CD4-positive, alpha-beta T cell treated with Interleukin-6 at 100 ng/mL for 8 hours (primary cell): Measurements from ENCODE around the gene PEX7.
A peak's percentile ranks its signal among the peaks of the same experiment; 100 is the strongest.
"Not testable (repeated sequence)": the region's sequence is repeated elsewhere in the genome, so short reads cannot be mapped to it uniquely, and the experiment has no call there.

Experiments
- DNase-seq: peaks from one replicate; pipeline ENCODE4 v3.0.0-alpha.2; 2020; ENCODE audit warnings: mixed read lengths, low spot score

The PEX7 gene

DNA sequence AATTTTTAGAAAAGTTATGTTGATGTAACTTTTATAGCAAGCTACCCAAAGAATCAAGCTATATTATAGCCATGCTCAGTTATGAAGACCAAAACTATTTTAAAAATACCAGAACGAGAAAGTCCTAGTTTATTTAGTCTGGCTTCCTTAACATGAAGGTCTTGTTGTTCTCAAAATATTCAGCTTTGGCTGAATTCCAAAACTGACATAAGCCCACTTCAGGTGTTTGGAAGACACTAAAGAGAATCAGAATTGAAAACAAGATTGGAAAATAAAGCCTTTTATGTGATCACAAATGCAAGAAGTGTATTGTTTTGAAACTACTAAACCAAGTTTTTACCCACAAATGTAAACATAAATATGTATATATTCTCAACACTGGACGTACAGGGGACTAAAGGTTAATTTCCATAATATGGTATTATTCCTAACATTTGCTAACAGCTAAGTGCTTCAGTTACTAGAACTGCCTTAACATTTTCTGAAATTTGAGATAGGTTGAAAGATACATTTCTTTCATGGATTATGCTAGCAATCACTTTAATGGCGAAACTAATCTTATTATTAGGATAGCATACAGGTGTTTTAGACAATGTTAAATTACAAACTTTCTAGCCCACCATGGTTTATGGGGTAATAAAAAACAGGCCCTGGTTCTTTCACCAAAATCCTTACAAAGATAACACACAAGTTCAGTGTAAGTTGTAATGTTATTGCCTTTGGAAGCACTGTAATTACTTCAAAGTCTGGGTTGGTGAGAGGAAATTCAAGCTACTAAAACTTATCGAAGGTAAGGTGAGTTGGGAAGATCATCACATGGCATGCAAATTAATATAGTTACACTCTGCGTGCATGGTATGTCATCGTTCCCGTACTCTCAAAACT is 31.7 kb upstream of the PEX7 start:
- no peak for DNase-seq

DNA sequence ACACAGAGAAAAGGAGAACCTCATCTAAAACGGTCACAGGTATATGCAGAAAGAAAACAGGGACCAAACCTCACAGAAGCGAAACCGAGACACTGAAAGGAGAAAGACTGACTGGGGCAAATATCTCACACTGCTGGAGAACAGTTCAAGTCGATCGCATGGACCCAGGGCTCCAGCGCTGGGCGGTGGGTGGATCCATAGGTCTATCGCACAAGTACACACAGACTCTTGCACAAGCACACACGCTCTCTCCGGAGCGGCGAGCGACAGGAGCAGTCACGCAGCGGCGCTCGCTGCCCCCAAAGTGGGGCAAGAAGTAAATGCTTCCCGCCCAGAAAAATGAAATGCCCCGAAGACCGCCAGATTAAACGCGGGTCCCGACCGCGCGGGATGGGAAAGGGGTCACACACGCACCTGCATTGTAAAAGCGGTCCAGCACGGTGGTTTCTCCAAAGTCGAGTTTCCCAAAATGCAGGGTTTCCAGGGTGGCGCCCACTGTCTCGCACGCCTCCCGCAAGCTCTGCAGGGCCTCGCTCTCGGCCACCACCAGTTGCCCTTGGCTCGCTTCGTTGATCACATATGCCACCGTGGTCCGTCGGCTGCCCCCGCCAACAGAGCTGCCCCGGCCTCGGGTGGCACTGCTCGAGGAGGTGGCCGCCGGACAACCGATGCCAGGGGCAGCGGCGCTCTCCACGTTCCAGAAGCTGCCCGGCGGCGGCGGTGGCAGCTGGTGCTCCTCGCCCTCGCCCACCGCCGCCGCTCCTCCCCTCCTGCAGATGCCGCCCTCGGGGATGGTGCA is 30.9 kb upstream of the PEX7 start:
- peak; percentile 45 for DNase-seq

DNA sequence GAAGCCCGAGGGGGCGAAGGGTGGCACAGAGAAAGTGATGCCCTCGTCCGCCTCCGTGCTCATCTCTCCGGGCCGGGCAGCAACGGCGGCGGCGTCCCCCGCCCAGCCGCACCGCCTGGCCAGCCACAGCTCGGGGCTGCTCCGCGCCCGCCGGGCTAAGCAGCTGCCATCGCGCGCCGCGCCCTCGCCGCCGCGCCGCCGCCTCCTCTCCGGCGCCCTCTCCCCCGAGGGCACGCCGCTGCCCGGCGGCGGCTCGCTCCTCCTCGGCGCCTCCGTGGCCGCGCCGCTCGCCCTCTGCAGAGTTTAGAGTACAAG is 30.3 kb upstream of the PEX7 start:
- peak; percentile 31 for DNase-seq

- peak; percentile 94 for DNase-seq
Observed at GRCh38 chr6:136792410-136793262, 29.8 kb upstream of the PEX7 start, which contains the start of gene MAP3K5. Gene MAP3K5 (minus strand): TSS chr6:136792477. CDS start chr6:136792157, 320 bp downstream.

- no peak for DNase-seq
Observed at GRCh38 chr6:136793363-136793762, 29.0 kb upstream of the PEX7 start.

DNA sequence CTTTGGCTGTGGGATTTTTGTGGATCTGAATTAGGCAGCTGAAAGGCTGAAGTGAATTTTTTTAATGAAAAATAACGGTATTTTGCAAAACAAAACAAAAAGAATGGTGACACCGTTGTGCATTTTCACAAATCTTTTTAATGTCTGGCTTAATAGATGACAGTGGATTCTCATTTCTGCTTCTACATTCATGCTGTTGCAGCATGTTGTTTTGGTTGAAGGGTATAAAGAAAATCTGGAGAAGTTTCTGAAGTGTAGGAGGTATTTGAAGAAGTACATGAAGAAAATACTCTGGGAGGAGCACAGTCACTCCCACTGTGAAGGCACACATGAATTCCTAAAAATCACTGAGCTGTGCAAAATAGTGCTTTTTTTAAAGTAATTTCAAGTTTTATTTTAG is 27.0 kb upstream of the PEX7 start:
- DNase-seq, result no peak

- DNase-seq, result no peak
Observed at GRCh38 chr6:136795996-136796395, 26.4 kb upstream of the PEX7 start.

DNA sequence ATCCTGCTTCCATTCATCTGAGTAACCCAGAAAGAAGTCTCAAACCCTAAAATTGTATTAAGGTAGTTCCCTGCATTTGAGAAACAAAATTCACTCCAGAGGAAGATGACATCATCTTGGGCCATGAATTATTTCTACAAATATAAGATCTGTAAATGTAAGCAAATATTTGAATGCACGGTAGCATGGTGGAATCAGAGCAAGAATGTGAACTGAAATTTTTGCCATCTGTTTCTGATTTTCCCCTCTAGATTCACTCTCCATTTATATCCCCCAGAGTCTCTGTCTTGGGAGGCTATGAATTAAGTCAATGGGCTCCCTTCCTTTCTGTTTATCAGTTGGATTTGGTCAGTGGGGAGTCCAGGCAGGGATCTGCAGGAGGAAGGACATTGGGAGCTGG is 24.3 kb upstream of the PEX7 start:
- no peak for DNase-seq

- DNase-seq, result no peak
Observed at GRCh38 chr6:136801581-136801980, 20.8 kb upstream of the PEX7 start.

DNA sequence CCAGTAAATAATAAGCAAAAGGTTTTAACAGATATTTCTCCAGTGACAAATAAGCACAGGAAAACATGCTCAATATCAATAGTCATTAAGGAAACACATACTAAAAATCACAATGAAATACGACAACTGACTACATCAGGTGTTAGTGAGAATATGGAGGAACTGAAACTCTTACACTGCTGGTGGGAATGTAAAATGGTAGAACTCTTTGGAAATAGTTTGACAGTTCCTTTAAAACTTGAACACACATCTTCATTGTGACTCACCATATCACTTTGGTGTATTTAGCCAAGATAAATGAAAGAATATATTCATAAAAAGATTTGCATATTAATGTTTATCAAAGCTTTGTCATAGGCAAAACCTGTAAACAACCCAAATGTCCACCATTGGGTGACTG is 18.8 kb upstream of the PEX7 start:
- no peak for DNase-seq

DNA sequence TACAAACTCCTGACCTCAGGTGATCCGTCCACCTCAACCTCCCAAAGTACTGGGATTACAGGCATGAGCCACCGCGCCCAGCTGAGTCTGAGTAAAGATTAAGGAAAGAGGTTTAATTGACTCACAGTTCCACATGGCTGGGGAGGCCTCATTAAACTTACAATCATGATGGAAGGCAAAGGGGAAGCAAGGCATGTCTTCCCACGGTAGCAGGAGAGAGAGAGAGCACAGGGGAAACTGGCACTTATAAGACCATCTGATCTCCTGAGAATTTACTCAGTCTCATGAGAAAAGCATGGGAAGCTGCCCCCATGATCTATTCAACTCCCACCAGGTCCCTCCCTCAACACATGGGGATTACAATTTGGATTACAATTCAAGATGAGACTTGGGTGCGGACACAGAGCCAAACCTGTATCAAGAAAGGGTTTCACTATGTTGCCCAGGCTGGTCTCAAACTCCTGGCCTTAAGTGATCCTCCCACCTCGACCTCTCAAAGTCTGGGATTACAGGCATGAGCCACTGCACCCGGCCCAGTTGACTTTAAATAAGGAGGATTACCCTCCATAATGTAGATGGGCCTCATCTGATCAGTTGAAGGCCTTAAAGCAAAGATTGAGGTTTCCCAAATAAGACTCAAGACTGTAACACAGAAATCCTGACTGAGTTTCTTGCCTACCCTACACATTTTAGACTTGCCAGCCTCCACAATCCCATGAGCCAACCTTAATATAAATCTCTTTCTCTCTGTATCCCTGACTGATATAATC is 13.1 kb upstream of the PEX7 start:
- DNase-seq, result no peak

DNA sequence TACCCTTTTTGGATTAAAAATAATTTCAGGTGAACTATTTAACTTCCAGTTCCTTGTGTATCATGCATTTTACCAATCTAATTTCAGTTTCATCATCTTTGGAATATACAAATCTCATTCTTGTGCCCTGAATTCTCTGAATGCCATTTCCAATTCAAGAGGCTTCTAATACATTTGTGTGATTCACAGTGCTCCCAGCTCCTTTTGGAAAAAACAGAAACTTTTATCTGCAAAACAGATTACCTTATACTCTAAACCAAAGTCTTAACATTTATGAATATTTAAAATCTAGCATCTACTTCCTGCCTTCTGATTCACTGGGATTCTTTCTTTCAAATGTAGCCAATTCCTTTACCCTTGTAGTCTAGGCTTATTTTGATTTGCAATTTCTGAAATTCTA is 11.1 kb upstream of the PEX7 start:
- DNase-seq, result no peak

- no peak for DNase-seq
Observed at GRCh38 chr6:136812174-136812573, 10.2 kb upstream of the PEX7 start.

DNA sequence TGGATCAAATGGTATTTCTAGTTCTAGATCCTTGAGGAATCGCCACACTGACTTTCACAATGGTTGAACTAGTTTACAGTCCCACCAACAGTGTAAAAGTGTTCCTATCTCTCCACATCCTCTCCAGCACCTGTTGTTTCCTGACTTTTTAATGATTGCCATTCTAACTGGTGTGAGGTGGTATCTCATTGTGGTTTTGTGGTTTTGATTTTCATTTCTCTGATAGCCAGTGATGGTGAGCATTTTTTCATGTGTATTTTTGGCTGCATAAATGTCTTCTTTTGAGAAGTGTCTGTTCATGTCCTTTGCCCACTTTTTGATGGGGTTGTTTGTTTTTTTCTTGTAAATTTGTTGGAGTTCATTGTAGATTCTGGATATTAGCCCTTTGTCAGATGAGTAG is 6.8 kb upstream of the PEX7 start:
- not testable (repeated sequence) for DNase-seq

DNA sequence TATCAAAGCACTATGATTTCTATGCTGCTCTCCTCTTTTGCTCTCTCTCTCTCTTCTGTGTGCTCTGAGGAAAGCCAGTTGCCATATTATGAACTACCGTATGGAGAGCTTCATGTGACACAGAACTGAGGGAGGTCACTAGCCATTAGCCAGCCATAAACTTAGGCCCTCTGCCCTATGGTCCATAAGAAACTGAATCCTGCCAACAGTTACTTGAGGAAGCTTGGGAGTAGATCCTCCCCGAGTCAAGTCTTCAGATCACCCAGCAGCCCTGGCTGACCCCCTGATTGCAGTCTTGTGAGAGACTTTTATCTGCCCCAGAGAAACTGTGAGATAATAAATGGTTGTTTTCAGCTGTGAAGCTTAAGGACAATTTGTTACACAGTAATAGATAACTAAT is 5.7 kb upstream of the PEX7 start:
- DNase-seq, result no peak

- DNase-seq, result no peak
Observed at GRCh38 chr6:136820561-136820960, 1.8 kb upstream of the PEX7 start.

DNA sequence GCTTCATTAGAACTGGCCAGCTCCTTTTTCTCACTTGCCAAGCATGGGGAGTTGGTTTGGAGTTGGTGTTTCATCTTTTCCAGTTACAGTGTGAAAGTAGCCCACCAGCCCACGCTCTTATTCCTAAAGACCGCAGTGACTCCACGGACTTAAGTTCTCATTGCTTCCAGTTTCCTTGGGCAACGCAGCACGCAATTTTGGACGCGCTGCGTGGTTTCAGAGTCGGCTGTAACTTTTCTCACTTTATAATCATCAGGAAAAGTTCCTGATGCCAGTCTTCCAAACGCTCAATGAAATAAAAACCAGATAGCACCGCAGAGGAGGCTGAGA is 381 bp upstream of the PEX7 start:
- DNase-seq, result peak; percentile 5

- no peak for DNase-seq
Observed at GRCh38 chr6:136823128-136823660, 802 bp downstream of the PEX7 start.

DNA sequence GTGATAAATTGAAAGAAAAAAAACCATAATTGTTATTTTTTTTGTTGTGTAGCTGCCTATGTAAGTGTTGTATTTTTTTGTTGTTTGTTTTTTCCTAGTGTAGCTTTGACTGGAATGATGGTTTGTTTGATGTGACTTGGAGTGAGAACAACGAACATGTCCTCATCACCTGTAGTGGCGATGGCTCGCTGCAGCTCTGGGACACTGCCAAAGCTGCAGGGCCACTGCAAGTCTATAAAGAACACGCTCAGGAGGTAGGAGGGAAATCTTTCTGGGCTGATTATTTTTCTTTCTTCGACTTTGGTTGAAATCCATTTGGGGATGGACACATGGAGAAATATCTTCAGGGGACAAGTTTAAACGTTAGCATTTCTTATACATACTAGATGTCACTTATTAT is 3.8 kb downstream of the PEX7 start:
- DNase-seq, result no peak

DNA sequence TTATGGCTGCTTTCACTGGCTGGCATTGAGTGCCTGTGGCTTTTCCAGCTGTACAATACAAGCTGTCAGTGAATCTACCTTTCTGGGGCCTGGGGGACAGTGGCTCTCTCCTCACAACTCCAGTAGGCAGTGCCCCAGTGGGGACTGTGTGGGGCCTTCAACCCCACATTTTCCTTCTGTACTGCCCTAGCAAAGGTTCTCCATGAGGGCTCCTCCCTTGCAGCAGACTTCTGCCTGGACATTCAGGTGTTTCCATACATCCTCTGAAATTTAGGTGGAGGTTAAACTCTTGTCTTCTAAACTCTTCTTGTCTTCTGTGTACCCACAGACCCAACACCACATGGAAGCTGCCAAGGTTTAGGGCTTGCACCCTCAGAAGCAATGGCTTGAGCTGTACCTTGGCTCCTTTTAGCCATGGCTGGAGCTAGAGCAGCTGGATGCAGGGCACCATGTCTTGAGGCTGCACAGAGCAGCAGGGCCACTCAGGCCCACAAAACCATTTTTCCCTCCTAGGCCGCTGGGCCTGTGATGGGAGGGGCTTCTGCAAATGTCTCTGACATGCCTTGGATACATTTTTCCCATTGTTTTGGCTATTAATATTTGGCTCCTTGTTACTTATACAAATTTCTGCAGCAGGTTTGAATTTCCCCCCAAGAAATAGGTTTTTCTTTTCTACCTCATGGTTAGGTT is 9.6 kb downstream of the PEX7 start:
- no peak for DNase-seq
